OCI-LY1 (cell line): ENCODE results near the gene POGLUT3.
A peak's percentile ranks its signal among the peaks of the same experiment; 100 is the strongest.

ENCODE experiments used
- H2AFZ ChIP-seq: fragments of 200-600 bp; sonication (generic), shearing (Covaris generic); 2 replicates; pipeline ENCODE4 v1.6.0; 2014; ENCODE audit warnings: antibody characterized with exemption, mild to moderate bottlenecking, low read length
- H3F3A ChIP-seq: fragments of 200-600 bp; sonication (generic), shearing (Covaris generic); 2 replicates; pipeline ENCODE4 v1.6.0; 2014; ENCODE audit warnings: mild to moderate bottlenecking, antibody characterized with exemption, low read length, moderate library complexity; ENCODE audit not compliant: insufficient read depth
- H3K27ac ChIP-seq: fragments of 200-600 bp; sonication (generic); 2 replicates; pipeline ENCODE4 v1.5.1; 2014; ENCODE audit warnings: low read length, mixed run types, mild to moderate bottlenecking, low read depth; ENCODE audit not compliant: poor library complexity, severe bottlenecking
- H3K27me3 ChIP-seq: fragments of 200-600 bp; sonication (generic); 2 replicates; pipeline ENCODE4 v1.6.0; 2014; ENCODE audit warnings: antibody characterized with exemption, mild to moderate bottlenecking, low read length, moderate library complexity; ENCODE audit not compliant: insufficient read depth
- H3K36me3 ChIP-seq: fragments of 200-600 bp; sonication (generic); 2 replicates; pipeline ENCODE4 v1.6.1; 2014; ENCODE audit warnings: mild to moderate bottlenecking, antibody characterized with exemption, low read length, moderate library complexity, mixed read lengths; ENCODE audit not compliant: insufficient read depth
- H3K4me1 ChIP-seq: fragments of 200-600 bp; sonication (generic); 2 replicates; pipeline ENCODE4 v1.5.1; 2014; ENCODE audit warnings: mild to moderate bottlenecking, low read length, moderate library complexity; ENCODE audit not compliant: insufficient read depth, severe bottlenecking
- H3K4me2 ChIP-seq: fragments of 200-600 bp; sonication (generic), shearing (Covaris generic); 2 replicates; pipeline ENCODE4 v1.6.1; 2014; ENCODE audit warnings: low read length
- H3K4me3 ChIP-seq: fragments of 200-600 bp; sonication (generic); 2 replicates; pipeline ENCODE4 v1.5.1; 2014; ENCODE audit warnings: low read length, low read depth, mild to moderate bottlenecking, mixed read lengths; ENCODE audit not compliant: poor library complexity, severe bottlenecking
- H3K79me2 ChIP-seq: fragments of 200-600 bp; shearing (Covaris generic); 2 replicates; pipeline ENCODE4 v1.6.1; 2016; ENCODE audit warnings: mixed run types, low read length, mixed read lengths; ENCODE audit not compliant: insufficient read depth
- H3K9ac ChIP-seq: fragments of 200-600 bp; sonication (generic), shearing (Covaris generic); 2 replicates; pipeline ENCODE4 v1.6.1; 2014; ENCODE audit warnings: mild to moderate bottlenecking, low read length, mixed read lengths
- H3K9me2 ChIP-seq: fragments of 200-600 bp; sonication (generic), shearing (Covaris generic); 2 replicates; pipeline ENCODE4 v1.6.1; 2014; ENCODE audit warnings: low read depth, mild to moderate bottlenecking, low read length, mixed read lengths
- H3K9me3 ChIP-seq: fragments of 200-600 bp; shearing (Covaris generic); 2 replicates; pipeline ENCODE4 v1.6.1; 2014; ENCODE audit warnings: low read length, mixed read lengths
- H4K20me1 ChIP-seq: fragments of 200-600 bp; sonication (generic), shearing (Covaris generic); 2 replicates; pipeline ENCODE4 v1.6.0; 2016; ENCODE audit warnings: mild to moderate bottlenecking, low read length; ENCODE audit not compliant: insufficient read depth
- CTCF ChIP-seq: fragments of 200-600 bp; sonication (generic), shearing (Covaris generic); IDR thresholded peaks from 2 replicates; pipeline ENCODE4 v1.5.1; 2017; ENCODE audit warnings: mild to moderate bottlenecking, antibody characterized with exemption, low read length, moderate library complexity, mixed read lengths
- EZH2 ChIP-seq: fragments of 200-600 bp; sonication (generic), shearing (Covaris generic); IDR thresholded peaks from 2 replicates; pipeline ENCODE4 v1.8.0; 2017; ENCODE audit warnings: borderline replicate concordance, mixed run types, mild to moderate bottlenecking, antibody characterized with exemption, low read length, moderate library complexity, mixed read lengths

Gene POGLUT3

GRCh38 chr11:108468478-108468864, 29.7 kb downstream of the POGLUT3 start:
- Histone ChIP-seq H3K4me3 (no peak overlapping the region), H3K4me2 (no peak overlapping the region; the same call in 1 of the 2 replicates), H3K9me2 (no peaks in the 10 kb centered on the region), H3K9me3 (no peaks in the 10 kb centered on the region), H3K36me3 (no peaks in the 10 kb centered on the region), H4K20me1 (no peaks in the 10 kb centered on the region), H3K9ac (no peak overlapping the region), H3F3A (no peaks in the 10 kb centered on the region), H3K27ac (no peak overlapping the region), H3K27me3 (no peaks in the 10 kb centered on the region), H3K4me1 (peaks cover 18% of the 10 kb centered on the region), H2AFZ (peak overlapping the region; percentile 90; the same call in 1 of the 2 replicates), H3K79me2 (no peaks in the 10 kb centered on the region)
- no peak for TF ChIP-seq EZH2
- TF ChIP-seq CTCF = no peak

DNA sequence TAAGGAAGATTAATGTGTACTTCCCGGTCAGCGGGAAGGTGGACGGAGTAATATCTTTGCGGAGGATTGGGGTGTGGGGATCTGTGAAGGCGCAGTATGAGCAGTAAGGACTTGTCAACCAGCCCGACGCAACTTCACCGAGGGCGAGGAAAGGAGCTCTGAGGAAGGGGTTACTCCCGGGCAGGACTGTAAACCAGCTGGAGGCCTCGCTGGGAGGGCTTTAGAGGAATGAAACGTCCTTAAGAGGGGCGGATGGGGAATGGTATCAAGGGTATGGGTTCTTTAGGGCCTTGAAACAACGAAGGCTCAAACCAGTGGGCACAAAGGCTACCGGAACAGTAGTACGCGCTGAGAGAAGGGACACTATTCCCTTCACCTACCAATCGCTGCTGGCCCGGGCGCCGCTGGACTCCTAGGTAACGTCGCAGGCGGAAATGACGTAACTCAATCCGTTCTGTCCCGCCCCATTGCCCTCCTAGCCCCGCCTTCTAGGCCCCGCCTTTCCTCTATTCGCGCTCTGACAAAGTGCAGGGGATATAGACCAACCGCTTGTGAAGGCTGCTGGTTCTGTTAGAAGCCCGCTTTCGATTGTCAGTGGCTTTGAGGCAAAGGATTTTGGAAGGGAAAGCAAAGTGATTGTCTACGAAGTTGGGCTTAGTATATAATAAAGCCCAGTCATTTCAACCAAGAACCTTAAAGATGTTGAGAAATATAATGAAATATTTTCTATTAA, 30.9 kb downstream of the POGLUT3 start, which contains the start of gene C11orf65:
Gene C11orf65 (minus strand): TSS at position 439 of the 733 bp plus-strand sequence. CDS start 5,970 bp downstream, outside the sequence.
- no peaks in the 10 kb centered on the region for H3K9me2 ChIP-seq
- no peaks in the 10 kb centered on the region for H3K79me2 ChIP-seq
- H3K4me1 ChIP-seq = peaks cover 18% of the 10 kb centered on the region
- TF ChIP-seq EZH2 (no peak), CTCF (no peak)
- no peaks in the 10 kb centered on the region for H3K9me3 ChIP-seq
- no peaks in the 10 kb centered on the region for H4K20me1 ChIP-seq
- no peaks in the 10 kb centered on the region for H3K27me3 ChIP-seq
- H3K36me3 ChIP-seq = no peaks in the 10 kb centered on the region
- H3K4me2 ChIP-seq = peak within 1 kb of the TSS; percentile 85
- peak within 1 kb of the TSS; percentile 90 for H2AFZ ChIP-seq
- H3K9ac ChIP-seq = peak within 1 kb of the TSS; percentile 89
- peak within 1 kb of the TSS; percentile 92 for H3K4me3 ChIP-seq
- H3F3A ChIP-seq = no peaks in the 10 kb centered on the region
- peak within 1 kb of the TSS; percentile 31 for H3K27ac ChIP-seq

GRCh38 chr11:108466405-108466804, 31.8 kb downstream of the POGLUT3 start:
- H3K79me2 ChIP-seq = no peaks in the 10 kb centered on the region
- no peaks in the 10 kb centered on the region for H3F3A ChIP-seq
- TF ChIP-seq CTCF = no peak
- no peaks in the 10 kb centered on the region for H3K9me3 ChIP-seq
- H3K9ac ChIP-seq = peak overlapping the region; percentile 89
- no peaks in the 10 kb centered on the region for H3K36me3 ChIP-seq
- peak overlapping the region; percentile 92 for H3K4me3 ChIP-seq
- peak overlapping the region; percentile 4; the same call in 1 of the 2 replicates for H2AFZ ChIP-seq
- H3K4me1 ChIP-seq = peaks cover 18% of the 10 kb centered on the region
- no peak overlapping the region for H3K27ac ChIP-seq
- peak overlapping the region; percentile 85 for H3K4me2 ChIP-seq
- H4K20me1 ChIP-seq = no peaks in the 10 kb centered on the region
- H3K9me2 ChIP-seq = no peaks in the 10 kb centered on the region
- H3K27me3 ChIP-seq = no peaks in the 10 kb centered on the region
